Mesenteric fat pad (tissue), 1 donor: ENCODE measurements around the gene WFIKKN1. TPM values are rescaled to one million over a fixed set of nuclear protein-coding genes. Genes with fewer than 3 reads are reported as not detected.

ENCODE experiments used
- DNase-seq: peaks from one replicate; pipeline ENCODE4 v3.0.0-alpha.2; 2020; ENCODE audit warnings: low spot score
- total RNA-seq: library from RNA; stranded (reverse); fragmentation: NEBNext Ultra II Directional; extraction: Animal tissue kit (Norgen Biotek cat#: 25700); gene quantifications from one replicate; pipeline ENCODE4 v1.2.1, GENCODE V29; 2021
- donor health status: DM: yes; HTN: yes; CAD: no.

Gene WFIKKN1
- total RNA-seq, 1 donor from 2014 or later = 0.55 TPM

DNA sequence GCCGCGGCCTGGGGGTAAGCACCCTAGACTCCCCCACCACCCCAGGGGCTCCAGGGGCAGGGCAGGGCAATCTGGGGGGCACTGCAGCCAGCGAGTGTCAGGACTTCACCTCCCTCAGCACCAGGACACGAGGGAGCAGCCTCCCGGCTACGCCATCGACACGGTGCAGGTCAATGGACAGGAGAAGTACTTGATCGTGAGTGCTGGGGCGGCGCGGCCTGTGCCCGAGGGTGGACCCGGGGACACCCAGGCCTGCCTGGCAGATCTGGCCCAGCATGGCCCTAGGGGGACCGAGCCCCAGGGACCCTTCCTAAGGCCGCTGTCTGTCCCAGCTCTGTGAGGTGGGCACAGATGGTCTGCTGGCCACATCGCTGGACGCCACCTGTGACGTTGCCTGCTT lies 41.6 kb downstream of the WFIKKN1 start:
- DNase-seq = no peak

DNA sequence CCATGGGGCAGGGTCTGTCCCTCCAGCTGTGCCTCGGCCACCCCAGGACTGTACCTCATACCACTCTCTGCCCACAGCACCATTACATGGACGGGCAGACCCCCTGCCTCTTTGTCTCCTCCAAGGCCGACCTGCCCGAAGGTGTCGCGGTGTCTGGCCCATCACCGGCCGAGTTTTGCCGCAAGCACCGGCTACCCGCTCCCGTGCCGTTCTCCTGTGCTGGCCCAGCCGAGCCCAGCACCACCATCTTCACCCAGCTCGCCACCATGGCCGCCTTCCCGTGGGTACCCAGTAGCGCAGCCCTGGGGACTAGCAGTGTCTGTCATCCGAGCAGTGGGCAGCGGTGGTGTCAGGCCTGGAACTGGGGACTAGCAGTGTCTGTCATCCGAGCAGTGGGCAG lies 42.1 kb downstream of the WFIKKN1 start:
- DNase-seq = no peak

DNA sequence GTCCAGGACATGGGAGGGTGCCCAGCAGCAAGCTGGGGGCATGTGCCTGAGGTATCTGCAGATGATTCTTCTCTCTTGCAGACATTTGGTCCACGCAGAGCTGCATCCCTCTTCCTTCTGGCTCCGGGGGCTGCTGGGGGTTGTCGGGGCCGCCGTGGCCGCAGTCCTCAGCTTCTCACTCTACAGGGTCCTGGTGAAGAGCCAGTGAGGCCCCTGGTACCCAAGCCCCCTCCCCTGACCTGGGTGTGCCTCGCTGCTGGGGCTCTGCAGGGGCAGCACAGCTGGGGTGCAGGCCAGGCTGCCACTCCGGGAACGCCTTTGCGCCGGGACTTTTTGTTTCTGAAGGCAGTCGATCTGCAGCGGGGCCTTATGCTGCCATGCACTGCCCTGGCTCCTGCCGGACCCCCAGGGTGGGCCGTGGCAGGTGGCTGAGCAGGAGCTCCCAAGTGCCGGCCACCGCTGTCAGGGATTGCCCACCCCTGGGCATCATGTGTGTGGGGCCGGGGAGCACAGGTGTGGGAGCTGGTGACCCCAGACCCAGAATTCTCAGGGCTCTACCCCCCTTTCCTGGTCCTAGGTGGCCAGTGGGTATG lies 42.7 kb downstream of the WFIKKN1 start:
- no peak for DNase-seq

DNA sequence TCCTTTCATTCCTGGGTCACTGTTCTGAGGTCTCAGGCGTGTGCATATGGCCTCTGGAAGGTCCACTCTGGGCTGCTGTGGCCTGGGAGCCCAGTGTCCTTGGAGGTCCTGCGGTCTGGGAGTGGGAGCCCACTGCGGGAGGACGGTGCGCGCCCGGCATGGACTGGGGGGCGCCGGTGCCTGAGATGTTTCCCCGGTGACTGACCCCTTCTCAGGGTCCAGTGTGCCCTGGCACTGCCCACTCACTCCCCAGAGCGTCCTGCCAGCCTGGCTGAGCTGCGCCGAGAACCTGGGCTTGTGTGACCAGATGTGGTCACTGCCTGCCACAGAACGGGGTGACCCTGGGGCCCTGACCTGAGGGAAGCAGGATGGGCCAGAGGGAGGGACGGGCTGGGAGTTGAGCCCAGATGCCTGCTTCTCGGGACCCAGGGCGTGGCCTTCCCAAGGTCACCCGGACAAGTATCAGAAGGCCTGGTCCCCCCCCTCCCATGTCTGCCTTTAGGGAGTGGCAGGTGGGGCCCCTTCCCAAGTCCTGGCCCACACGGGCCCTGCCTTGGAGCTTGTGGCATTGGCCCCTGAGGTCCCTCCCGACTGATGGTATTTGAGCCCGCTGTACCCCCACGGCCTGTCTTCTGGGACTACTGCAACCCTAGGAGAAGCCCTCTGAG lies 43.6 kb downstream of the WFIKKN1 start:
- DNase-seq = no peak

DNA sequence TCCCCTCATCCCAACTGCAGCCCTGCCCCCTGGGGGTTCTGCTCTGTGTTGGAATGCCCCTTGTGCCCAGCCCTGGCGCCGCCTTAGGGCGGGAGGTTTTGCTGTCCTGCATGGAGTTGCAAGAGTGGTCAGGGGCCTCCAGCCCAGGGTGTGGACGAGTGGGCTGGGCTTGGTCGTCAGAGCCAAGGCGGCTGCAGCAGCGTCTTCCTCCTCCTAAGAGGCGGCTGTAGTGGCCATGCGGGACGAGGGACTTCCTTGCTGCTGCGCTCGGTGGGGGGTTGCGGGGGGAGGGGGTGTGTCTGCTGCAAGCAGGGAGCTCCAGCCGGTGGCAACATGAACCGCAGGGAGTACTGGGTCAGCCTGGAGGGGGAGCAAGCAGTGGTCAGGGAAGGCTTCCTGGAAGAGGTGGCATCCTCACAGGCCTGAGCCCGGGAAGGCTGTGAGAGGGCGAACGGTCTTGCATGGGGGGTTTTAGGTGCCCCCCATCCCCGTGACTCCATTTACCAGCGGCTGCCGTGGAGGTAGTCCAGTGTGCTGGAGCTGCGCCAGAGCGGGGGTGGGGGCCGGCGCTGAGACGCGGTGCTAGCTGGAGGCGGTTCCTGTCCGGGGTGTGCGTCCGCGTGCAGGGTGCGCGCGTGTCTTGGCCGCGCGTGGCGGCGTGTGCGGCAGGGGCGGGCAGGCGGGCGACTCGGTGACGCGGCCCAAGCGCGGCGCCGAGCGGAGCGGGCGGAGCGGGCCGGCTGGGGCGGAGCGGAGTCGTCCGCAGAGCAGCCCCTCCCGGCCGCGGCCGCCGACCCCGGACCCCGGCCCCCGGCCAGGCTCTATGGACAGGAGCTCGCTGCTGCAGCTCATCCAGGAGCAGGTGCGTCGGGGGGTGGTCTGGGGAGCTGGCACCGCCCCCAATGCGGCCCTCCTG lies 44.4 kb downstream of the WFIKKN1 start, which contains the start of gene RHBDL1:
Gene RHBDL1, plus strand, starts transcription at position 704 of the 916 bp plus-strand sequence. Its CDS starts 120 bp downstream, at position 824.
- no peak for DNase-seq

DNA sequence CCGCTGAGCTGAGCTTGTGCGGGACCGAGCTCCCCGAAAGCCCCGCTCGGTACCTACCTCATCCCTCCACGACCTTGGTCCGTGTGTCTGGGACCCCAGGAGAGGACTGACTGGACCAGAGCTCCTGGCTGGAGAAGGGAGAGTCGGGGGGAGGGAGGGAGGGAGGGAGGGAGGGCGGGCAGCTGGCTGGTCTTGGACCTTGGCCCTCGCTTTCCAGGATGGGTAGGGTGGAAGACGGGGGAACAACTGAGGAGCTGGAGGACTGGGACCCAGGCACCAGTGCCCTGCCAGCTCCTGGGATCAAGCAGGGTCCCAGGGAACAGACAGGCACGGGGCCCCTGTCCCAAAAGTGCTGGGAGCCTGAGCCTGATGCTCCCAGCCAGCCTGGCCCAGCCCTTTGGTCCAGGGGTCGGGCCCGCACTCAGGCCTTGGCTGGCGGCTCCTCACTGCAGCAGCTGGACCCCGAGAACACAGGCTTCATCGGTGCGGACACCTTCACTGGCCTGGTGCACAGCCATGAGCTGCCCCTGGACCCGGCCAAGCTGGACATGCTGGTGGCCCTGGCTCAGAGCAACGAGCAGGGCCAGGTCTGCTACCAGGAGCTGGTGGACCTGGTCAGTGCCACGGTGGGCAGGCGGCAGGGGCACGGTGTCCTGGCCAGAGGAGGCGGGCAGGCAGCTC lies 45.2 kb downstream of the WFIKKN1 start:
- no peak for DNase-seq

DNA sequence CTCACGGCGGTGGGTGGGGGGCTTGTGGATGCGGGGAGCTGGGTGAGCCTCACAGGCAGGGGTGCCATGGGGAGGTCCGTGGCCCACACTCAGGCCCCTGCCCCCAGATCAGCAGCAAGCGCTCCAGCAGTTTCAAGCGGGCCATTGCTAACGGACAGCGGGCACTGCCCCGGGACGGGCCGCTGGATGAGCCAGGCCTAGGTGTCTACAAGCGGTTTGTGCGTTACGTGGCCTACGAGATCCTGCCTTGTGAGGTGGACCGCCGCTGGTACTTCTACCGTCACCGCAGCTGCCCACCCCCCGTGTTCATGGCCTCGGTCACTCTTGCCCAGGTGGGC lies 45.7 kb downstream of the WFIKKN1 start:
- no peak for DNase-seq

DNA sequence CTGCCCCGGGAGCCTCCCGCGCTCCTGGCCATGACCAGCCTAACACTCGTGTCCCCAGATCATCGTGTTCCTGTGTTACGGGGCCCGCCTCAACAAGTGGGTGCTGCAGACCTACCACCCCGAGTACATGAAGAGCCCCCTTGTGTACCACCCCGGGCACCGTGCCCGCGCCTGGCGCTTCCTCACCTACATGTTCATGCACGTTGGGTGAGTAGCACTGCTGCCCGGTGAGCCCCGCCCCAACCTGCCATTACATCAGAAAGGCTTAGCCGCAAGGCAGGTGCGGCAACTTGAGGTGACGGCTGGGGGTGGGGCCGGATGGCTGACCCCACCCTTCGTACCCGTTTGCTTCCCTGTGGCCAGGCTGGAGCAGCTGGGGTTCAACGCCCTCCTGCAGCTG lies 46.1 kb downstream of the WFIKKN1 start:
- DNase-seq = no peak

DNA sequence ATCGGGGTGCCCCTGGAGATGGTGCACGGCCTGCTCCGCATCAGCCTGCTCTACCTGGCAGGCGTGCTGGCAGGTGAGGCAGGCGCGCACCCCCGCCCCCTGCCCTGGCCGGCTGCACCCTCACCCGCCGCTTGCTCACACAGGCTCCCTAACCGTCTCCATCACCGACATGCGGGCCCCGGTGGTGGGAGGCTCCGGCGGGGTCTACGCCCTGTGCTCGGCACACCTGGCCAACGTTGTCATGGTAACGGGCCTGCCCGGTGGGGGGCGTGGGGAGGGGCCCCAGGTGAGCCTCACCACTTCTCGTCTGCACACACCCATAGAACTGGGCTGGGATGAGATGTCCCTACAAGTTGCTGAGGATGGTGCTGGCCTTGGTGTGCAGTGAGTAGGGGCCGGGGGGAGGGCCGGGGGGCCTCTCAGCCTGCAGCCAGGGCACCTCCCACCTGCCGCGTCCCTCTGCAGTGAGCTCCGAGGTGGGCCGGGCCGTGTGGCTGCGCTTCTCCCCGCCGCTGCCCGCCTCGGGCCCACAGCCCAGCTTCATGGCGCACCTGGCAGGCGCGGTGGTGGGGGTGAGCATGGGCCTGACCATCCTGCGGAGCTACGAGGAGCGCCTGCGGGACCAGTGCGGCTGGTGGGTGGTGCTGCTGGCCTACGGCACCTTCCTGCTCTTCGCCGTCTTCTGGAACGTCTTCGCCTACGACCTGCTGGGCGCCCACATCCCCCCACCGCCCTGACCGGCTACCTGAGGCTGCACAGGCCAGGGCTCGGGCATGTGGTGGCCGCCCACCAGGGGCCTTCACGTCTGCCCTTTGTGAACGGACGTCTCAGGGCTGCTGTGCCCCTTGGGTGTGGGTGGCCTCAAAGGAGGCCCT lies 46.8 kb downstream of the WFIKKN1 start:
- DNase-seq = no peak

DNA sequence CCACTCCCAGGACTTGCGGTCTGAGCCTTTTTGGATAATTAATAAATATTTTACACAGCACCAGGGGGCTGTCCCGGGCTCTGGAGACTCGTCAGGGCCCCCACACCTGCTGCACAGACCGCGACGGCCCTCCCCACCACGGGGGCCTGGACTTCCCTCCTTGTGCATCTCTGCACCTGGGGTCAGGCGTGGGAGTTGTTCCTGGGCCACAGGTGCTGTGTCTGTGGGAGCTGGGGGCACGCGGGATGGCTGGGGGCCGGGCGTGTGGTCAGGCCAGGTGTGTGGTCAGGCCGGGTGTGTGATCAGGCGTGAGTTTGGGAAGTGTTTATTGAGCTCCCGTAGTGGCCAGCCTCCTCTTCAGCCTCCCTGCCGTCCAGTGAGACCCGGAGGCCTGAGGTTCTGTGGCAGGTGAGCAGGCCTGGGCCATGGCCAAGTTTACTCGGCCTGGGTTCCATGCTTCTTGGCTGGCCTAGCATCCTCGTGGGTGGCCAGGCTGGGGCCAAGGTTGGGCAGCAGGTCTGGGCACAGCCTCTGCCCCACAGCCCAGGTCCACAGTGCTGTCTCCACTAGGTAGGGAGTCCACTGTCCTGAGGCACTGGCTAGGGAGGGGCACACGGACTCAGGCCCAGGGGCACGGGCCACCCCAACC lies 47.5 kb downstream of the WFIKKN1 start:
- no peak for DNase-seq

DNA sequence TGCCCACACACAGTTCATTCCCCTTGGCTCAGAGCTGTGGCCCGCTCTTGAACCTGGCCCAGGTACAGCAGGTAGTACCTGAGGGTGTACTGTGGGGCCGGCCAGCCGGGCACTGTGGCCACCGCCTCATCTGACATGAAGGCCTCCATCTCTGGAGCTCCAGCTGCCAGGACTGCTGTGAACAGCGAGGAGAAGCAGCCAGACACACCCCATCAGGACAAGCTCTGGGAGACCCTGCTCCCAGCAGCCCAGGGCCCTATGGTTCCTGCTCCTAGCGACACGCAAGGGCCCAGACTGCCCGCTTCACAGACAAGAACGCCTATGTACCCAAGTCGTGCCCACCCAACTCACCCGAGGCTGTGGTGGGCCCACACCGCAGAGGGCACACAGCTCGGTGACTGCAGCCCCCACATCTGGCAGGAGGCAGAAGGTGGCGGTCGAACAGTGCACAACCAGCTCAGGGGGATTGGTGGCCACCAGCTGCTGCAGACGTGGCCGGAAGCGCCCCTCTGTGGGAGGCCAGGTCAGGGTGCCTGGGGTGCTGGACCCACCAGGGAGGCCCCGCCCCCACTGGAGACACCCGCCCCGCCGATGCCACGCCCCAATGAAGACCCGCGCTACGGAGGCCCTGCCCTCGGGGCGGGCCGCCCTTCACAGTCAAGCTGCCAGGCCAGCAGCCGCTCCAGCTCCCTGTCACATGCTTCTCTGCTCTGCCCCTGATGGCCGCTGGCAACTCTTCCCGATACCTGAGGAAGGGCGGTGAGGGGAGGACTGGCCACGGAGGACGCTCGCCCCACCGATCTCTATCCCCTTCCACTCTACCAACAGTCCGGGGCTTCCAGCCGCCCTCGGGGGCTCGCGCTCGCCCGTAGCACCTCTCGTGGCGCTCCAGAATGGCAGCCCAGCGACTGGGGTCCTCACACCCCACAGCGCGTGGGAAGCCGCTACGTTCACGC lies 48.4 kb downstream of the WFIKKN1 start:
- DNase-seq = no peak

DNA sequence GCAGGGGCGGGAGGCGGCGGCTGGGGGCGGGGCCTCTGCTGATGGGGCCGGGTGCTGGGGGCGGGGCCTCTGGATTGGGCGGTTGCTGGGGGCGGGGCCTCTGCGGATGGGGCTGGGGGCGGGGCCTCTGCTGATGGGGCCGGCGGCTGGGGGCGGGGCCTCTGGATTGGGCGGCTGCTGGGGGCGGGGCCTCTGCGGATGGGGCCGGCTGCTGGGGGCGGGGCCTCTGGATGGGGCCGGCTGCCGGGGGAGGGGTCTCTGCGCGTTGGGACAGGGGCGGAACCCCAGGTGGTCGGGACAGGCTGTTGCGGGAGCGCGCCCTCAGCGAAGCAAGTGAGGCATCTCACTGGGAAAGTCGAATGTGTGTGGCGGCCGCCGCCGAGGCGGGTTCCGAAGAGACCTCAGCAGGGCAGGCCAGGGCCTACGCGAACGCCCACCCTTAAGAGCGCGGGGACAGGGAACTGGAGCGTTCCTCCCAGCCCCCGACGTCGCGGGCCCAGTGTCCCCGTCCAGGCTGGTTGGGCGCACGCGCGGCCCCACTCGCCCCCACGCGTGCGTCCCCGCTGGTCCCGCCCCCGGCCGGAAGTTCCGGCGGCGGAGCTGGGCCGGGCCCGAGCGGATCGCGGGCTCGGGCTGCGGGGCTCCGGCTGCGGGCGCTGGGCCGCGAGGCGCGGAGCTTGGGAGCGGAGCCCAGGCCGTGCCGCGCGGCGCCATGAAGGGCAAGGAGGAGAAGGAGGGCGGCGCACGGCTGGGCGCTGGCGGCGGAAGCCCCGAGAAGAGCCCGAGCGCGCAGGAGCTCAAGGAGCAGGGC lies 49.2 kb downstream of the WFIKKN1 start, which contains the start of gene STUB1:
Gene STUB1, plus strand, starts transcription at position 597 of the 811 bp plus-strand sequence. Its CDS starts 116 bp downstream, at position 713.
- peak; percentile 95 for DNase-seq

DNA sequence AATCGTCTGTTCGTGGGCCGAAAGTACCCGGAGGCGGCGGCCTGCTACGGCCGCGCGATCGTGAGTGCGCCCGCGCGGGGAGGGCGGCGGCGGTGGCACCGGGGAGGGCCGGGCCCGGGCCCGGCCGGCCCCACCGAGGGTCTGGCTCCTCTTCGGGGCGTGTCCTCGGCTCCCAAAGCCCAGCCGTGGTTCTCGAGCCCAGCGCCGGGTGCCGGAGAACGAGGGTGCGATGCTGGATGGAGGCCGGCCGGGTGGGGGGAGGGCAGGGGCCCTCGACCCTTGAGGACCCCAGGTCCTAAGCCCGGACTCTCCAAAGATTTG lies 49.8 kb downstream of the WFIKKN1 start:
- no peak for DNase-seq

DNA sequence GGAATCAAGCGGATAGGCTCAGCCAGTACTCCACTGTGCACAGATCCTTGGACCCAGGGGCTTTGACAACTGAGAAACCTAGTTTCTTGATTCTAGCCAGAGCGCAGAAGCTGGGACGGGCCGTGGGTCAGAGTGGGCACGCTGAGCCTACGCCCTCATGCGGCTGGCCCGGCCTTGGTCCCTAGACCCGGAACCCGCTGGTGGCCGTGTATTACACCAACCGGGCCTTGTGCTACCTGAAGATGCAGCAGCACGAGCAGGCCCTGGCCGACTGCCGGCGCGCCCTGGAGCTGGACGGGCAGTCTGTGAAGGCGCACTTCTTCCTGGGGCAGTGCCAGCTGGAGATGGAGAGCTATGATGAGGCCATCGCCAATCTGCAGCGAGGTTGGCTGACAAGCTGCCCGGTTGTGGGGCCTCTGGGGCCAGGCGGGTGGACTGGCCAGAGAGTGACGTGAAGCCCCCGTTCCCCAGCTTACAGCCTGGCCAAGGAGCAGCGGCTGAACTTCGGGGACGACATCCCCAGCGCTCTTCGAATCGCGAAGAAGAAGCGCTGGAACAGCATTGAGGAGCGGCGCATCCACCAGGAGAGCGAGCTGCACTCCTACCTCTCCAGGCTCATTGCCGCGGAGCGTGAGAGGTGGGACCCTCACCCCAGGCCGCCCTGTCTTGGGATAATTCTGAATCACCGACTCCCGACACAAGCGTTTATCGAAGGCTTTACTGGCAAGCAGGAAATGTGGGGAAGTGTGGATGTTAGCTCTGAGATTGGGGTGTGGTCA lies 50.4 kb downstream of the WFIKKN1 start:
- no peak for DNase-seq

DNA sequence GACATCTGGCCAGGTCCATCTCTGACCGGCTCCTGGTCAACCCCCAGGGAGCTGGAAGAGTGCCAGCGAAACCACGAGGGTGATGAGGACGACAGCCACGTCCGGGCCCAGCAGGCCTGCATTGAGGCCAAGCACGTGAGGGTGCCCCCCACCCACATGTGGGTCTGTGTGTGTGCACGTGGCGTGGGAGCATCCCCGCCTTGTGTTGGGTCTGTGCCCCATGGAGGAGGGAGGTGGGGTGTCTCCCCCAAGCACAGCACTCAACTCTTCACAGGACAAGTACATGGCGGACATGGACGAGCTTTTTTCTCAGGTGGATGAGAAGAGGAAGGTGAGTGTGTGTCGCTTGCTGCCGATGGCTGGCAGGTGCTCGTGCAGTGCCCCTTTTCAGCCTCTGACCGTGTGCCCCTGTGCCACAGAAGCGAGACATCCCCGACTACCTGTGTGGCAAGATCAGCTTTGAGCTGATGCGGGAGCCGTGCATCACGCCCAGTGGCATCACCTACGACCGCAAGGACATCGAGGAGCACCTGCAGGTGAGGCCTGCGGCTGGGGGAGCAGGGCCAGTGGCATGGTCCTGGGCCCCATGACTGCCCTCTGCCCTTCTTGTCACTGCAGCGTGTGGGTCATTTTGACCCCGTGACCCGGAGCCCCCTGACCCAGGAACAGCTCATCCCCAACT lies 51.1 kb downstream of the WFIKKN1 start:
- DNase-seq = no peak

DNA sequence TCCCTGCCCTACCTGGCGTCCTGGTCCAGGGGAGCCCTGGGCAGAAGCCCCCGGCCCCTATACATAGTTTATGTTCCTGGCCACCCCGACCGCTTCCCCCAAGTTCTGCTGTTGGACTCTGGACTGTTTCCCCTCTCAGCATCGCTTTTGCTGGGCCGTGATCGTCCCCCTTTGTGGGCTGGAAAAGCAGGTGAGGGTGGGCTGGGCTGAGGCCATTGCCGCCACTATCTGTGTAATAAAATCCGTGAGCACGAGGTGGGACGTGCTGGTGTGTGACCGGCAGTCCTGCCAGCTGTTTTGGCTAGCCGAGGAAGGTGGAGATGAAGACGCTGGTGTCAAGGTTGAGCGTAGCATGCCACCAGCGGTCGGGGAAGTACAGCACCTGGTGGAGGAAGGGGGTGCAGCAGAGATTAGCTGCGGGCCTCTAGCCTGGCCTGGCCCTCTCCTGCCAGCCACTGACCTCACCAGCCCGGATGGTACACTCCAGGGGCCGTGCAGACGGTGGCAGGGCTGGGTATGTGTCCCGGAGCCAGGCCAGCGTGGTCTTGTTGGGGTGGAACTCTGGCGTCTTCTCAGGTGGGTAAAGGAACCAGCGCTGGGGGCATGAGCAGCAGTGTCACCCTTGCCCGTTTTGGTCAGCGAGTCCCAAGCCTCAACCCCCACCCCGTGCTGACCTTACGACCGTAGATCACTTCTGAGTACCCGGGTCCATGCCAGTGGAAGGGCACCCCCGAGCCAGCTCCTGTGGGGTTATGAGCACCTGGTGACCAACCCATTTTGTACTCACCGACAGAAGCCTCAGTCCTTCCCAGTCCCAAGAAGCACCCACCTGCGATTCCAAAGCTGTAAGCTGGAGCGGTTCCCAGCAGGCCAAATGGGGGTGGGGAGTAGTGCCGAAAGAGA lies 52.0 kb downstream of the WFIKKN1 start:
- no peak for DNase-seq
